Upper lobe of left lung (tissue), 4 donors: ENCODE data around the gene NDUFB10.

Experiments
- POLR2AphosphoS5 ChIP-seq, 2 donors: sonication (generic); formaldehyde crosslinking; IDR thresholded peaks; one replicate each; pipeline ENCODE4 v1.5.1; 2017; ENCODE audit warnings: antibody characterized with exemption in 2 of 2
- TF ChIP-seq, protein P1 (sequence below), 6 experiments: fragments of 450-650 bp in 4 of 6; fragments of 200-600 bp in 2 of 6; sonication (generic) in 2 of 6; IDR thresholded peaks; one replicate each; pipeline ENCODE4 v1.5.1; 2016 to 2019; ENCODE audit warnings: antibody characterized with exemption in 6 of 6

DNA sequence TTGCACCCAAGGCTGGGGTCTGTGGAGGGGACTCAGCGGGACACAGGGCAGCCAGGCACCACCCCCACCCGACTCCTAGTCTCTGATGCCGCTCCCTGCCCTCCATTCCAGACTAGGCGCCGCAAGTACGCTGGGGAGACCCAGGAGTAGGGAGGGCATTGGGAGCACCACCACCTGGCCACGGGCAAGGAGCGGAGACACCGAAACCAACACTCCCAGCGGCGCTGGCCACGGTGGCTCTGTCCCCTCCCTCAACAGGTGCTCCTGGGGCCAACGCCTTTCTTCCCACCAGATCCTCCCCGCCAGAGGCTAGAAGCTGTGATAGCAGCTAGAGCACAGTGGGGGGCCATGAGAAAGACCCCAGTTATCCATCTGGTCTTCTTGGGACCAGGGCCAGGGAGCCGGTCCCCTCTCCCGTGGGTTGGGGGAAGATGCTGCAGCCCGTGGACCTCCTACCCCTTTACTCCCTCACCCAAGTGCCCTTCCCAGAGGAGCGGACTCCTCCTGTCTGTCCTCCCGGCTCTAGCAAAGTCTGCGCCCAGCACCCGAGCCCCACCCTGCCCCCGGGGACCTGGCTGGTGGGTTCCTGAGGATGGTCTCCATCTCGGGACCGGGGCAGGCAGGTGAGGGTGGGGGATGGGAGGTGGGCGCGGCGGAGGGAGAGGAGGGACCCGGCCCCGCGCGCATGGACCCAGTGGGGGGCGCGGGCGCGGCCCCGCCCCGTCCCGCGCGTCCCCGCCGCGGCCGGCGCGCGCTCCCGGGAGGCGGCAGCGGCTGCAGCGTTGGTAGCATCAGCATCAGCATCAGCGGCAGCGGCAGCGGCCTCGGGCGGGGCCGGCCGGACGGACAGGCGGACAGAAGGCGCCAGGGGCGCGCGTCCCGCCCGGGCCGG lies 30.1 kb downstream of the NDUFB10 start, which contains the start of gene SYNGR3:
- TF ChIP-seq, protein P1, sequence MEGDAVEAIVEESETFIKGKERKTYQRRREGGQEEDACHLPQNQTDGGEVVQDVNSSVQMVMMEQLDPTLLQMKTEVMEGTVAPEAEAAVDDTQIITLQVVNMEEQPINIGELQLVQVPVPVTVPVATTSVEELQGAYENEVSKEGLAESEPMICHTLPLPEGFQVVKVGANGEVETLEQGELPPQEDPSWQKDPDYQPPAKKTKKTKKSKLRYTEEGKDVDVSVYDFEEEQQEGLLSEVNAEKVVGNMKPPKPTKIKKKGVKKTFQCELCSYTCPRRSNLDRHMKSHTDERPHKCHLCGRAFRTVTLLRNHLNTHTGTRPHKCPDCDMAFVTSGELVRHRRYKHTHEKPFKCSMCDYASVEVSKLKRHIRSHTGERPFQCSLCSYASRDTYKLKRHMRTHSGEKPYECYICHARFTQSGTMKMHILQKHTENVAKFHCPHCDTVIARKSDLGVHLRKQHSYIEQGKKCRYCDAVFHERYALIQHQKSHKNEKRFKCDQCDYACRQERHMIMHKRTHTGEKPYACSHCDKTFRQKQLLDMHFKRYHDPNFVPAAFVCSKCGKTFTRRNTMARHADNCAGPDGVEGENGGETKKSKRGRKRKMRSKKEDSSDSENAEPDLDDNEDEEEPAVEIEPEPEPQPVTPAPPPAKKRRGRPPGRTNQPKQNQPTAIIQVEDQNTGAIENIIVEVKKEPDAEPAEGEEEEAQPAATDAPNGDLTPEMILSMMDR (IDR thresholded peaks at IDR 0.05): no peak
- TF ChIP-seq POLR2AphosphoS5 (IDR thresholded peaks at IDR 0.05): no peak
